GM06990 (cell line): Measurements from ENCODE around the gene CDC42BPB.

Experiments used
- DNase-seq: peaks from one replicate; pipeline ENCODE4 v3.0.0-alpha.2; 2011; ENCODE audit not compliant: insufficient read length; ENCODE audit errors: extremely low read depth
- H3K27me3 ChIP-seq: replicated peaks from 2 replicates; pipeline ENCODE4 v1.6.0; 2011; ENCODE audit warnings: low read length; ENCODE audit not compliant: control insufficient read depth, insufficient read depth
- H3K36me3 ChIP-seq: 2 replicates; pipeline ENCODE4 v1.5.1; 2011; ENCODE audit warnings: low read length; ENCODE audit not compliant: control insufficient read depth, insufficient read depth
- H3K4me3 ChIP-seq: replicated peaks from 2 replicates; pipeline ENCODE4 v1.5.1; 2011; ENCODE audit warnings: low read depth, mild to moderate bottlenecking, control low read depth, low read length
- TF ChIP-seq, protein P1 (sequence below): IDR thresholded peaks from 2 replicates; pipeline ENCODE4 v1.5.1; 2011; ENCODE audit warnings: low read length, control low read depth, mild to moderate bottlenecking, inconsistent platforms; ENCODE audit not compliant: insufficient read depth, poor library complexity, severe bottlenecking

CDC42BPB gene

GRCh38 chr14:102907303-102907844 lies 150.0 kb downstream of the CDC42BPB start:
- TF ChIP-seq, protein P1, sequence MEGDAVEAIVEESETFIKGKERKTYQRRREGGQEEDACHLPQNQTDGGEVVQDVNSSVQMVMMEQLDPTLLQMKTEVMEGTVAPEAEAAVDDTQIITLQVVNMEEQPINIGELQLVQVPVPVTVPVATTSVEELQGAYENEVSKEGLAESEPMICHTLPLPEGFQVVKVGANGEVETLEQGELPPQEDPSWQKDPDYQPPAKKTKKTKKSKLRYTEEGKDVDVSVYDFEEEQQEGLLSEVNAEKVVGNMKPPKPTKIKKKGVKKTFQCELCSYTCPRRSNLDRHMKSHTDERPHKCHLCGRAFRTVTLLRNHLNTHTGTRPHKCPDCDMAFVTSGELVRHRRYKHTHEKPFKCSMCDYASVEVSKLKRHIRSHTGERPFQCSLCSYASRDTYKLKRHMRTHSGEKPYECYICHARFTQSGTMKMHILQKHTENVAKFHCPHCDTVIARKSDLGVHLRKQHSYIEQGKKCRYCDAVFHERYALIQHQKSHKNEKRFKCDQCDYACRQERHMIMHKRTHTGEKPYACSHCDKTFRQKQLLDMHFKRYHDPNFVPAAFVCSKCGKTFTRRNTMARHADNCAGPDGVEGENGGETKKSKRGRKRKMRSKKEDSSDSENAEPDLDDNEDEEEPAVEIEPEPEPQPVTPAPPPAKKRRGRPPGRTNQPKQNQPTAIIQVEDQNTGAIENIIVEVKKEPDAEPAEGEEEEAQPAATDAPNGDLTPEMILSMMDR: no peak
- peaks cover 46% of the 10 kb centered on the region for H3K36me3 ChIP-seq
- H3K4me3 ChIP-seq: no peak overlapping the region
- no peaks in the 10 kb centered on the region for H3K27me3 ChIP-seq
- DNase-seq: no peak

DNA sequence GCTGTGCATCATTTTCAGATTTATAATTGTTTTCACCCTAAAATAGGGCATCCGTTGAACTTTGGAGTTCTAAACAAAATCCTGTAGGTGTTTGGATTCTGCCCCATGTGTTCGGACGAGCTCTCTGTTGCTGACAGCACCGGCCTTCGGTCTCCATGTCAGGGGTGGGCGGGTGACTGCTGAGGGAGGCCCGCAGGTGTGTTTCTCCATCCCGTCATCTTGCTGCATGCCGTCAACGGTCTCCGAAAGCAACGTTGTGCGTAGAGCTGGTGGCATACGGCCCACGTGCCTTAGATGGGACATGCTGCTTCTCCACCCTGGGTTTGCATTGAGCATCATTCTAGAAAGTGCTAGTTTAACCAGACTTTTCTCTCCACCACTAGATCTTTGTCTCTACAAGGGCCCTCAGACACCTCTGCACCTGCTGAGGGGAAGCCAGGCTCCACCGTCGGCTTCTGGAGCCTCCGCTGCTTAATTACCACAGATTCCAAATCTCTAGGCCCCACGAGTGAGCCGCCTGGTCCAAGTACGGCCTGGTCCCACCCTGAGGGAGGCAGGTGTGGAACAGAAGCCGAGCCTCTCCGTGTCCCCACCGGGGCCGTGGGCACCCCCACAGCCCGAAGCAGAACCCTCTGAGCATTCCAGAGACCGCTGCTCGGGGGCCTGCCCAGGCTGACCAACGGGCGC lies 150.6 kb downstream of the CDC42BPB start:
- Histone ChIP-seq H3K27me3 (no peaks in the 10 kb centered on the region), H3K4me3 (no peak overlapping the region), H3K36me3 (peaks cover 44% of the 10 kb centered on the region)
- DNase-seq: no peak
- TF ChIP-seq, protein P1: no peak

GRCh38 chr14:102905116-102906108 lies 151.9 kb downstream of the CDC42BPB start:
- Histone ChIP-seq H3K27me3 (no peaks in the 10 kb centered on the region), H3K36me3 (peaks cover 43% of the 10 kb centered on the region), H3K4me3 (no peak overlapping the region)
- TF ChIP-seq, protein P1: no peak
- no peak for DNase-seq

DNA sequence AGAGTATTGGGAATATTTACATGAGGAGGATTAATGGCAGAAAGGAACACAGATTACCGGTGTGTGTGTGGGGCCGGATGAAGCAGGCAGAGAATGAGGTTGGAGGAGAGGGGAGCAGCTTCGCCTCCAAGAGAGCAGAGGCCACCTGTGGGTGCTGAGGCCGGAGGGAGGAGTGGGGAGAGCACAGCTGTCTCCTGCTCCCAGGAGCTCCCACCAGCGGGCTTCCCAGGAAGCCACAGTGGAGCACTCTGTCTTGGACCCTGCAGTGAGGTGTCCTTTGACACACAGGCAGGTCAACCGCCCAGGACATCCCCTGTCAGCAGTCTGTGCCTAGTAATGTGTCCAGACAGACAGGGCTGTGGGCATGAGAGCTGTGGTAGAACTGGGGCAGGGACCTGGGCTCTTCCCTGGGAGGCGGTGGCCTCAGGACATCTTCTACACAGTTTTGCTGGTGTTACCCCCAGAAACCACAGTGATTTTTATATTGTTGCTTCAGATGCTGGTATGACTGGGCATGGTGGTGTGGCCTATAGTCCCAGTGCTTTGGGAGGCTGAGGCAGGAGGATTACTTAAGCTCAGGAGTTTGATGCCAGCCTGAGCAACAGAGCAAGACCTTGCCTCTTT lies 153.3 kb downstream of the CDC42BPB start:
- peaks cover 46% of the 10 kb centered on the region for H3K36me3 ChIP-seq
- TF ChIP-seq, protein P1: no peak

DNA sequence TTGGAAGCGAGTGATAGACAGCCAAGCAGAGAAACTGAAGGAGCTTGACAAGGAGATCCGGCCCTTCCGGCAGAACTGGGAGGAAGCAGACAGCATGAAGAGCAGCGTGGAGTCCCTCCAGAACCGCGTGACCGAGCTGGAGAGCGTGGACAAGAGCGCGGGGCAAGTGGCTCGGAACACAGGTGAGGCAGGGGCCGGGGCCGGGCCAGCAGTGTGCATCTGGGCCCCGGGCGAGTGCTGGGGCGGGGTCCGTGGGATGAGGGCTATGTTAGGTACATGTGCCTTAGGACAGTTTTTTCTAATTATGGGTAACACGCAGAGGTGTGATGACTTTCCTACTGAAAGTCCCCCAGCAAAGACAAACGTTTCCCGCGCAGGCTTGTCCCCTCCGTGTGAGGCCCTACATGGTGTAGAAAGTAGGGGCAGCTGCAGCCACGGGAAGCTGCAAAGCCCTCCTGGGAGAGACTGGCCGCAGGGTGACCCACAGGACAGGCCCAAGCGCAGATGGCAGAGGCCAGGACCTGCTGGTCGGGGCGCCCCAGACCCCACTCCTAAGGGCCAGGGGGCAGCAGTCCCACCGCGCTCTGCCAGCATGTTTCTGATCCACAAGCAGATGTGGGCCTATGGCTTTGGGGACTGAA lies 154.0 kb downstream of the CDC42BPB start:
- Histone ChIP-seq H3K36me3 (peaks cover 45% of the 10 kb centered on the region), H3K4me3 (no peak overlapping the region), H3K27me3 (no peaks in the 10 kb centered on the region)
- DNase-seq: no peak
- TF ChIP-seq, protein P1: no peak

More for the DNA sequence above, 153.3 kb downstream of the CDC42BPB start:
- DNase-seq: no peak
- Histone ChIP-seq H3K4me3 (no peak overlapping the region), H3K27me3 (no peaks in the 10 kb centered on the region)
